Measurements from ENCODE around the gene TBC1D19. TPM values are rescaled to one million over a fixed set of nuclear protein-coding genes. Genes with fewer than 3 reads are reported as not detected.

Gene TBC1D19
- total and polyA plus RNA-seq, 4 donors, result 1.2 to 5.8 (median 2.2) TPM

DNA sequence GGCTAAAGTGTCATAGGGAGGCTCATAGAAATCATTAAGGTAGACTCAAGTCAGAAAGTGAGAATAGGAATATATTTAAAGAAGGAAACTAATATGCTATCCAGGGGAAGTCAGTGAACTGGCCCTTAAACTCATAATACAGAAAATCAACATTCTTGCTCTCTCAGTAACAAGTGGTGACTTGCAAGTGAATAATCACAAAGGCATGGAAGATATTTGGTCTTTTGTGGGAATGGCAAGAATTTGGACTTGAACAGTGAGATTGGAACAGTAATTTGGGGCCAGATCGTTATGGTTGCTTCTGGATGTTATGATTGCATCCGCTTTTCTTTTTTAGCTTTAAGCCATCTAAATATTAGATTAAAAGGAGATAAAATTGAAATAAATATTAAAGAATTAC lies 103.8 kb downstream of the TBC1D19 start (continued):
- TF ChIP-seq, protein P1, sequence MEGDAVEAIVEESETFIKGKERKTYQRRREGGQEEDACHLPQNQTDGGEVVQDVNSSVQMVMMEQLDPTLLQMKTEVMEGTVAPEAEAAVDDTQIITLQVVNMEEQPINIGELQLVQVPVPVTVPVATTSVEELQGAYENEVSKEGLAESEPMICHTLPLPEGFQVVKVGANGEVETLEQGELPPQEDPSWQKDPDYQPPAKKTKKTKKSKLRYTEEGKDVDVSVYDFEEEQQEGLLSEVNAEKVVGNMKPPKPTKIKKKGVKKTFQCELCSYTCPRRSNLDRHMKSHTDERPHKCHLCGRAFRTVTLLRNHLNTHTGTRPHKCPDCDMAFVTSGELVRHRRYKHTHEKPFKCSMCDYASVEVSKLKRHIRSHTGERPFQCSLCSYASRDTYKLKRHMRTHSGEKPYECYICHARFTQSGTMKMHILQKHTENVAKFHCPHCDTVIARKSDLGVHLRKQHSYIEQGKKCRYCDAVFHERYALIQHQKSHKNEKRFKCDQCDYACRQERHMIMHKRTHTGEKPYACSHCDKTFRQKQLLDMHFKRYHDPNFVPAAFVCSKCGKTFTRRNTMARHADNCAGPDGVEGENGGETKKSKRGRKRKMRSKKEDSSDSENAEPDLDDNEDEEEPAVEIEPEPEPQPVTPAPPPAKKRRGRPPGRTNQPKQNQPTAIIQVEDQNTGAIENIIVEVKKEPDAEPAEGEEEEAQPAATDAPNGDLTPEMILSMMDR (IDR thresholded peaks at IDR 0.05; ENCODE audit: low read depth, low read length, missing input control), result no peak
- no peak for TF ChIP-seq HNF4A (conservative IDR thresholded peaks at IDR 0.05)

- H3K9ac ChIP-seq (ENCODE audit: low read depth in 1 of 2, low read length in 2 of 2), result no peak overlapping the region
Observed at GRCh38 chr4:26690506-26690905, 106.6 kb downstream of the TBC1D19 start.

More at GRCh38 chr4:26690506-26690905, 106.6 kb downstream of the TBC1D19 start:
- no peaks in the 10 kb centered on the region for H3K27me3 ChIP-seq (ENCODE audit: control insufficient read depth in 4 of 4, insufficient read depth in 4 of 4, low read length in 3 of 4)
- H3K4me3 ChIP-seq (ENCODE audit: low read depth in 1 of 3, low read length in 3 of 3), result no peak overlapping the region
- DNase-seq (ENCODE audit: low spot score), result no peak
- H3K36me3 ChIP-seq (ENCODE audit: control insufficient read depth in 4 of 4, insufficient read depth in 3 of 4, low read depth in 1 of 4, low read length in 3 of 4), result no peaks in the 10 kb centered on the region
- no peaks in the 10 kb centered on the region for H3K4me1 ChIP-seq (ENCODE audit: control insufficient read depth in 4 of 4, insufficient read depth in 4 of 4, low read length in 3 of 4)
- WGBS, result 83% methylated on average over 3 of the region's 3 CpGs
- H3K9me3 ChIP-seq (ENCODE audit: control insufficient read depth in 4 of 4, low read length in 3 of 4), result no peaks in the 10 kb centered on the region
- TF ChIP-seq JUND (IDR thresholded peaks at IDR 0.05) (no peak), YY1 (IDR thresholded peaks at IDR 0.05) (no peak), HNF4A (conservative IDR thresholded peaks at IDR 0.05) (no peak), TAF1 (conservative IDR thresholded peaks at IDR 0.05) (no peak), FOXA1 (IDR thresholded peaks at IDR 0.05) (no peak), SP1 (IDR thresholded peaks at IDR 0.05) (no peak), ZBTB33 (IDR thresholded peaks at IDR 0.05) (no peak), ATF3 (IDR thresholded peaks at IDR 0.05) (no peak), GABPA (IDR thresholded peaks at IDR 0.05 in 1 of 2, conservative IDR thresholded peaks at IDR 0.05 in 1 of 2) (no peak), EGR1 (IDR thresholded peaks at IDR 0.05; ENCODE audit: low read depth in 2 of 2) (no peak), RXRA (IDR thresholded peaks at IDR 0.05) (no peak), FOXA2 (IDR thresholded peaks at IDR 0.05) (no peak), RAD21 (IDR thresholded peaks at IDR 0.05) (no peak), HNF4G (IDR thresholded peaks at IDR 0.05) (no peak), NR2F2 (IDR thresholded peaks at IDR 0.05) (no peak), MAX (IDR thresholded peaks at IDR 0.05) (no peak)
- TF ChIP-seq, protein P1 (IDR thresholded peaks at IDR 0.05; ENCODE audit: low read depth, low read length, missing input control), result no peak
- TF ChIP-seq, protein P2, sequence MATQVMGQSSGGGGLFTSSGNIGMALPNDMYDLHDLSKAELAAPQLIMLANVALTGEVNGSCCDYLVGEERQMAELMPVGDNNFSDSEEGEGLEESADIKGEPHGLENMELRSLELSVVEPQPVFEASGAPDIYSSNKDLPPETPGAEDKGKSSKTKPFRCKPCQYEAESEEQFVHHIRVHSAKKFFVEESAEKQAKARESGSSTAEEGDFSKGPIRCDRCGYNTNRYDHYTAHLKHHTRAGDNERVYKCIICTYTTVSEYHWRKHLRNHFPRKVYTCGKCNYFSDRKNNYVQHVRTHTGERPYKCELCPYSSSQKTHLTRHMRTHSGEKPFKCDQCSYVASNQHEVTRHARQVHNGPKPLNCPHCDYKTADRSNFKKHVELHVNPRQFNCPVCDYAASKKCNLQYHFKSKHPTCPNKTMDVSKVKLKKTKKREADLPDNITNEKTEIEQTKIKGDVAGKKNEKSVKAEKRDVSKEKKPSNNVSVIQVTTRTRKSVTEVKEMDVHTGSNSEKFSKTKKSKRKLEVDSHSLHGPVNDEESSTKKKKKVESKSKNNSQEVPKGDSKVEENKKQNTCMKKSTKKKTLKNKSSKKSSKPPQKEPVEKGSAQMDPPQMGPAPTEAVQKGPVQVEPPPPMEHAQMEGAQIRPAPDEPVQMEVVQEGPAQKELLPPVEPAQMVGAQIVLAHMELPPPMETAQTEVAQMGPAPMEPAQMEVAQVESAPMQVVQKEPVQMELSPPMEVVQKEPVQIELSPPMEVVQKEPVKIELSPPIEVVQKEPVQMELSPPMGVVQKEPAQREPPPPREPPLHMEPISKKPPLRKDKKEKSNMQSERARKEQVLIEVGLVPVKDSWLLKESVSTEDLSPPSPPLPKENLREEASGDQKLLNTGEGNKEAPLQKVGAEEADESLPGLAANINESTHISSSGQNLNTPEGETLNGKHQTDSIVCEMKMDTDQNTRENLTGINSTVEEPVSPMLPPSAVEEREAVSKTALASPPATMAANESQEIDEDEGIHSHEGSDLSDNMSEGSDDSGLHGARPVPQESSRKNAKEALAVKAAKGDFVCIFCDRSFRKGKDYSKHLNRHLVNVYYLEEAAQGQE (IDR thresholded peaks at IDR 0.05), result no peak
- no peak overlapping the region for H3K27ac ChIP-seq (ENCODE audit: low read depth in 1 of 2, low read length in 2 of 2)

All from liver (tissue), 9 donors.